GM21526 (cell line): Measurements from ENCODE around the gene IFNA5.

Experiments used
- ATAC-seq: cut with Tn5 transposase; IDR thresholded peaks from one replicate; pipeline ENCODE4 v1.9.1; 2021; ENCODE audit warnings: moderate library complexity; ENCODE audit not compliant: unreplicated experiment, low FRiP score

The IFNA5 gene

GRCh38 chr9:21294904-21295538 lies 10.1 kb downstream of the IFNA5 start:
- ATAC-seq = no peak

GRCh38 chr9:21294364-21294774 lies 10.7 kb downstream of the IFNA5 start:
- no peak for ATAC-seq

- no peak for ATAC-seq
Observed at GRCh38 chr9:21289848-21290247, 15.3 kb downstream of the IFNA5 start.

- no peak for ATAC-seq
Observed at GRCh38 chr9:21287280-21287679, 17.8 kb downstream of the IFNA5 start.

- ATAC-seq = no peak
Observed at GRCh38 chr9:21286659-21287058, 18.5 kb downstream of the IFNA5 start.

GRCh38 chr9:21286099-21286498 lies 19.0 kb downstream of the IFNA5 start:
- no peak for ATAC-seq

- no peak for ATAC-seq
Observed at GRCh38 chr9:21281275-21281674, 23.8 kb downstream of the IFNA5 start.

- no peak for ATAC-seq
Observed at GRCh38 chr9:21268347-21268657, 36.8 kb downstream of the IFNA5 start.

GRCh38 chr9:21267485-21268346 lies 37.4 kb downstream of the IFNA5 start:
- no peak for ATAC-seq

GRCh38 chr9:21266733-21267484 lies 38.2 kb downstream of the IFNA5 start:
- no peak for ATAC-seq

GRCh38 chr9:21265421-21266189 lies 39.5 kb downstream of the IFNA5 start:
- no peak for ATAC-seq

- no peak for ATAC-seq
Observed at GRCh38 chr9:21255538-21256212, 49.4 kb downstream of the IFNA5 start.
